ENCODE measurements around the gene PRKCSH.
"Not testable (repeated sequence)": the region's sequence is repeated elsewhere in the genome, so short reads cannot be mapped to it uniquely, and the experiment has no call there.

PRKCSH gene

GRCh38 chr19:11435057-11435832, at the start of gene PRKCSH, which contains the start of gene ODAD3:
Gene PRKCSH, plus strand, starts transcription at chr19:11435635. Its CDS starts 483 bp downstream, at chr19:11436118.
Gene ODAD3, minus strand, starts transcription at chr19:11435121. Its CDS starts 105 bp downstream, at chr19:11435016.
- DNase-seq (ENCODE audit: low read depth) = peak; percentile 99

- no peak for DNase-seq (ENCODE audit: low read depth)
Measured at GRCh38 chr19:11387162-11388034, 48.0 kb upstream of the PRKCSH start.

- no peak for DNase-seq (ENCODE audit: low read depth)
Measured at GRCh38 chr19:11390359-11390758, 45.1 kb upstream of the PRKCSH start.

- DNase-seq (ENCODE audit: low read depth) = no peak
Measured at GRCh38 chr19:11390933-11391680, 44.3 kb upstream of the PRKCSH start.

- no peak for DNase-seq (ENCODE audit: low read depth)
Measured at GRCh38 chr19:11397089-11397610, 38.3 kb upstream of the PRKCSH start.

- DNase-seq (ENCODE audit: low read depth) = no peak
Measured at GRCh38 chr19:11399667-11400066, 35.8 kb upstream of the PRKCSH start.

- no peak for DNase-seq (ENCODE audit: low read depth)
Measured at GRCh38 chr19:11400798-11401197, 34.6 kb upstream of the PRKCSH start.

GRCh38 chr19:11401808-11402543, 33.5 kb upstream of the PRKCSH start:
- DNase-seq (ENCODE audit: low read depth) = no peak

GRCh38 chr19:11404588-11405222, 30.7 kb upstream of the PRKCSH start:
- DNase-seq (ENCODE audit: low read depth) = no peak

- DNase-seq (ENCODE audit: low read depth) = no peak
Measured at GRCh38 chr19:11405846-11406643, 29.4 kb upstream of the PRKCSH start.

GRCh38 chr19:11406703-11407236, 28.7 kb upstream of the PRKCSH start:
- not testable (repeated sequence) for DNase-seq (ENCODE audit: low read depth)

- DNase-seq (ENCODE audit: low read depth) = no peak
Measured at GRCh38 chr19:11408591-11408990, 26.8 kb upstream of the PRKCSH start.

- DNase-seq (ENCODE audit: low read depth) = no peak
Measured at GRCh38 chr19:11410682-11411081, 24.8 kb upstream of the PRKCSH start.

- no peak for DNase-seq (ENCODE audit: low read depth)
Measured at GRCh38 chr19:11414544-11414943, 20.9 kb upstream of the PRKCSH start.

GRCh38 chr19:11416346-11417052, 18.9 kb upstream of the PRKCSH start:
- DNase-seq (ENCODE audit: low read depth) = no peak

- no peak for DNase-seq (ENCODE audit: low read depth)
Measured at GRCh38 chr19:11418094-11418548, 17.3 kb upstream of the PRKCSH start.

GRCh38 chr19:11418549-11419506, 16.6 kb upstream of the PRKCSH start, which contains the start of gene RGL3:
Gene RGL3, minus strand, starts transcription at chr19:11419314. Its CDS starts 36 bp downstream, at chr19:11419278.
- DNase-seq (ENCODE audit: low read depth) = no peak

Data from stromal cell of bone marrow (primary cell).